Liver (tissue), 9 donors: ENCODE measurements around the gene TERB2. TPM values are rescaled to one million over a fixed set of nuclear protein-coding genes. Genes with fewer than 3 reads are reported as not detected.
"Not testable (repeated sequence)": the region's sequence is repeated elsewhere in the genome, so short reads cannot be mapped to it uniquely, and the experiment has no call there.

Experiments
- DNase-seq: peaks from one replicate; pipeline ENCODE4 v3.0.0-alpha.2; 2017; ENCODE audit warnings: low spot score
- H3K27ac ChIP-seq, 2 donors: one replicate each; pipeline ENCODE4 v1.7.0; 2013; ENCODE audit warnings: inconsistent platforms in 2 of 2, low read length in 2 of 2, control low read depth in 1 of 2, low read depth in 1 of 2, mild to moderate bottlenecking in 1 of 2
- H3K27me3 ChIP-seq, 4 donors: one replicate each; pipeline versions ENCODE4 v1.6.1 to v1.7.0; 2013; ENCODE audit warnings: low read length in 3 of 4, inconsistent platforms in 1 of 4, mild to moderate bottlenecking in 1 of 4, moderate library complexity in 1 of 4; ENCODE audit not compliant: control insufficient read depth in 4 of 4, insufficient read depth in 4 of 4
- H3K36me3 ChIP-seq, 4 donors: one replicate each; pipeline versions ENCODE4 v1.6.1 to v1.7.0; 2013; ENCODE audit warnings: low read length in 3 of 4, mild to moderate bottlenecking in 3 of 4, low read depth in 1 of 4, moderate library complexity in 1 of 4; ENCODE audit not compliant: control insufficient read depth in 4 of 4, insufficient read depth in 3 of 4
- H3K4me1 ChIP-seq, 4 donors: one replicate each; pipeline versions ENCODE4 v1.6.1 to v1.7.0; 2013; ENCODE audit warnings: low read length in 3 of 4, mild to moderate bottlenecking in 3 of 4, moderate library complexity in 1 of 4; ENCODE audit not compliant: control insufficient read depth in 4 of 4, insufficient read depth in 4 of 4
- H3K4me3 ChIP-seq, 3 donors: one replicate each; pipeline versions ENCODE4 v1.6.1 to v1.7.0; 2013; ENCODE audit warnings: low read length in 3 of 3, control low read depth in 1 of 3, low read depth in 1 of 3, mild to moderate bottlenecking in 1 of 3
- H3K9ac ChIP-seq, 2 donors: one replicate each; pipeline ENCODE4 v1.7.0; 2013; ENCODE audit warnings: low read length in 2 of 2, mild to moderate bottlenecking in 2 of 2, moderate library complexity in 2 of 2, control low read depth in 1 of 2, low read depth in 1 of 2
- H3K9me3 ChIP-seq, 4 donors: one replicate each; pipeline versions ENCODE4 v1.6.1 to v1.7.0; 2013; ENCODE audit warnings: low read length in 3 of 4; ENCODE audit not compliant: control insufficient read depth in 4 of 4
- HNF4A ChIP-seq, 2 donors: conservative IDR thresholded peaks; 2 replicates each; pipeline ENCODE4 v1.6.1; 2016; ENCODE audit warnings: antibody characterized with exemption in 2 of 2, mild to moderate bottlenecking in 2 of 2
- RAD21 ChIP-seq, 2 donors: IDR thresholded peaks; 2 replicates each; pipeline ENCODE4 v1.6.1; 2016; ENCODE audit warnings: antibody characterized with exemption in 2 of 2, mild to moderate bottlenecking in 2 of 2
- RXRA ChIP-seq, 2 donors: IDR thresholded peaks; 2 replicates each; pipeline ENCODE4 v1.6.1; 2017 to 2018; ENCODE audit warnings: antibody characterized with exemption in 2 of 2, mild to moderate bottlenecking in 1 of 2
- SP1 ChIP-seq: IDR thresholded peaks from 2 replicates; pipeline ENCODE4 v1.6.1; 2018; ENCODE audit warnings: antibody characterized with exemption, mild to moderate bottlenecking
- YY1 ChIP-seq: IDR thresholded peaks from 2 replicates; pipeline ENCODE4 v1.6.1; 2016; ENCODE audit warnings: antibody characterized with exemption, mild to moderate bottlenecking
- whole genome bisulfite sequencing: extraction: QIAGEN DNeasy Blood & Tissue Kit; methylation state at CpG from one replicate; pipeline ENCODE4 v1.1.7; 2013; 5-methylcytosine and 5-hydroxymethylcytosine counted together
- polyA plus RNA-seq, 2 donors: library from polyadenylated mRNA; stranded (reverse) in 1 of 2; unstranded in 1 of 2; fragments of 200-250 nt in 1 of 2; fragments of >200 nt in 1 of 2; fragmentation: Nextera tagmentation in 1 of 2; extraction: Ambion mirVana in 1 of 2; gene quantifications; one replicate each; pipeline versions ENCODE4 v1.2.1 to v1.2.3, GENCODE V29; 2013 to 2015
- total RNA-seq, 2 donors: library from RNA; depleted of rRNA; stranded (reverse); fragments of >200 nt; gene quantifications; one replicate each; pipeline ENCODE4 v1.2.3, GENCODE V29; 2014
- TF ChIP-seq, protein P1 (sequence below): fragments of 150-350 bp; IDR thresholded peaks from 2 replicates; pipeline ENCODE4 v1.5.1; 2017; ENCODE audit warnings: improper control_type of control experiment, low read depth, low read length; ENCODE audit not compliant: missing input control
- donor health status: healthy.
- donor health status: healthy.
- donor health status: healthy.
- donor health status: healthy.
- donor health status: healthy.

Gene TERB2
- total and polyA plus RNA-seq, 4 donors: 0.08 TPM; not detected in 3

GRCh38 chr15:44979617-44980339, 23.3 kb downstream of the TERB2 start:
- H3K9ac ChIP-seq: peak overlapping the region in 1 of 2 donors; percentile 2
- not testable (repeated sequence) for H3K4me1 ChIP-seq, H3K36me3 ChIP-seq, H3K27me3 ChIP-seq, H3K4me3 ChIP-seq, DNase-seq, H3K9me3 ChIP-seq
- peak overlapping the region in 1 of 2 donors; percentile 41 for H3K27ac ChIP-seq
- WGBS: 24% methylated on average over 2 of the region's 2 CpGs
- TF ChIP-seq SP1 (peak; percentile 6), RXRA (IDR thresholded peaks at IDR 0.05) (peak in 1 of 2 donors; percentile 17), RAD21 (IDR thresholded peaks at IDR 0.05) (peak in 1 of 2 donors; percentile 5), HNF4A (conservative IDR thresholded peaks at IDR 0.05) (peak; percentile 43 to 49)

DNA sequence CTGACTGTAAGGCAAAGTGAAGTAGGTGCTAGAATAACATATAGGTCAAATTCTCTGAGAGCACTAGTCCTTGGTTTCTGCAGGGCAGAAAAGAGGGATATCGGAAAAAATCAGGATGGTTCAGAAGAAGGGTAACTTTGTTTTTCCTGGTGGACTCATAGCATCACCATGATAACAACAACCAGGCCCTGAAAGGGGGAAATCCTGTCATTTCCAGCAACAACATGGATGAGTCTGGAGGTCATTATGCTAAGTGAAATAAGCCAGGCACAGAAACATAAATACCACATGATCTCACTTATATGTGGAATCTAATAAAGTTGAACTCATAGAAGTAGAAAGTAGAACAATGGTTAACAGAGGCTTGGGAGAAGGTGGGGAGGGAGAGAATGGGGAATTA, 27.7 kb downstream of the TERB2 start:
- not testable (repeated sequence) for H3K27me3 ChIP-seq, H3K27ac ChIP-seq, H3K9ac ChIP-seq, DNase-seq, H3K36me3 ChIP-seq, H3K9me3 ChIP-seq, H3K4me3 ChIP-seq
- 83% methylated on average over 1 of the region's 1 CpG for WGBS
- peaks cover 2 to 16% (median 4%) of the 10 kb centered on the region in 4 donors for H3K4me1 ChIP-seq

DNA sequence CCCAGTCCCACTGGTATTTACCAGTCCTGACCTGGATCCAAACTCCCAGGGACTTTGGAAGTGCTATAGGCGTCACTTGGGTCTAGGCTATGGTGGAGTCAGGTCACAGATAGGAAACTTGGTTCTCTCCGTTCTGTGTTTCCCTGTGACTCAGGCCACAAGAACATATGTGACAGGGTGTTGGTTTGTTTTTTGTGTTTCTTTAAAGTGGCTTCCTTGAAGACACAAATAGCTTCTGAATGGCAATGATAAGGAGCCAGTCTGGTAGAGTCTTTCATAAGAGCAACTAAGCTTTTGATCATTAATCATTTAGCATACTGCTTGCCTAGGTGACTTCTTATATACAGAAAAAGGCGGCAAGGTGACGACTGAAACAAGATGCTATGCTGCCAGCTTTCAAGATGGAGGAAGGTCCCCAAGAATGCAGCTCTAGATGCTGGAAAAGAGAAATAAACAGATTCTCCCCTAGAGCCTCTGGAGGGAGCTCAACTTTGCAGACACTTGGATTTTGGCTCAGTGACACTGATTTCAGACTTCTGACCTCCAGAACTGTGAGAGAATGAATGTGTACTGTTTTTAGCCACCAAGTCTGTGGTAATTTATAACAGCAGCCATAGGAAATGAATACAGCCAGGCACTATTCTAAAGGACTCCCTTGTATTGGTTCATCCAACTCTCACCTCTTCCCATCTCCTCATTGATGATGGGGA, 30.0 kb downstream of the TERB2 start:
- peak overlapping the region in 1 of 2 donors; percentile 28 for H3K27ac ChIP-seq
- not testable (repeated sequence) for DNase-seq, H3K9ac ChIP-seq, H3K9me3 ChIP-seq, H3K36me3 ChIP-seq, H3K27me3 ChIP-seq, H3K4me3 ChIP-seq, H3K4me1 ChIP-seq
- peak; percentile 19 to 21 for TF ChIP-seq RXRA (IDR thresholded peaks at IDR 0.05)
- TF ChIP-seq SP1: peak; percentile 33
- peak; percentile 65 to 70 for TF ChIP-seq RAD21 (IDR thresholded peaks at IDR 0.05)
- peak; percentile 67 to 70 for TF ChIP-seq HNF4A (conservative IDR thresholded peaks at IDR 0.05)
- peak; percentile 32 for TF ChIP-seq YY1
- TF ChIP-seq, protein P1, sequence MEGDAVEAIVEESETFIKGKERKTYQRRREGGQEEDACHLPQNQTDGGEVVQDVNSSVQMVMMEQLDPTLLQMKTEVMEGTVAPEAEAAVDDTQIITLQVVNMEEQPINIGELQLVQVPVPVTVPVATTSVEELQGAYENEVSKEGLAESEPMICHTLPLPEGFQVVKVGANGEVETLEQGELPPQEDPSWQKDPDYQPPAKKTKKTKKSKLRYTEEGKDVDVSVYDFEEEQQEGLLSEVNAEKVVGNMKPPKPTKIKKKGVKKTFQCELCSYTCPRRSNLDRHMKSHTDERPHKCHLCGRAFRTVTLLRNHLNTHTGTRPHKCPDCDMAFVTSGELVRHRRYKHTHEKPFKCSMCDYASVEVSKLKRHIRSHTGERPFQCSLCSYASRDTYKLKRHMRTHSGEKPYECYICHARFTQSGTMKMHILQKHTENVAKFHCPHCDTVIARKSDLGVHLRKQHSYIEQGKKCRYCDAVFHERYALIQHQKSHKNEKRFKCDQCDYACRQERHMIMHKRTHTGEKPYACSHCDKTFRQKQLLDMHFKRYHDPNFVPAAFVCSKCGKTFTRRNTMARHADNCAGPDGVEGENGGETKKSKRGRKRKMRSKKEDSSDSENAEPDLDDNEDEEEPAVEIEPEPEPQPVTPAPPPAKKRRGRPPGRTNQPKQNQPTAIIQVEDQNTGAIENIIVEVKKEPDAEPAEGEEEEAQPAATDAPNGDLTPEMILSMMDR: peak; percentile 12
- WGBS: 78% methylated on average over 4 of the region's 4 CpGs

DNA sequence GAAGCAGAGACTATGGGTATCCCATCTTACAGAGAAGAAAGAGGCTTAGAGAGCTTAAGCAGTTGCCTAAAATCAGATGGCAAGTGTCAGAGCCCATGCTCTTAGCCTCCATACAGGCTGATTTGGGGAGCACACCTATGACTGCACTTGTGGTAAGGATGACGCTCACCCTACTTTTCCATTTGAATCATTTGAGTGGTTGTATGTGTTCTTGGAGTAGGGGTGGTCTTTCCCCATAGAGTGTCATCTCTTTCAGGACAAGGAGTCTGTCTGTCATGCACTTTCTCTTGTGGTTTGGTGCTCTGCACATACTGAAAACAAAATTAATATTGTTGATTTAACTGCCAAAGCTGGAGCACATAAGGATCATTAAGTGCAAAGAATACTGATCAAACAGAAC, 31.2 kb downstream of the TERB2 start:
- H3K9ac ChIP-seq, H3K27ac ChIP-seq, DNase-seq, H3K27me3 ChIP-seq, H3K9me3 ChIP-seq, H3K4me1 ChIP-seq, H3K4me3 ChIP-seq, H3K36me3 ChIP-seq: not testable (repeated sequence)
- 100% methylated on average over 1 of the region's 1 CpG for WGBS

DNA sequence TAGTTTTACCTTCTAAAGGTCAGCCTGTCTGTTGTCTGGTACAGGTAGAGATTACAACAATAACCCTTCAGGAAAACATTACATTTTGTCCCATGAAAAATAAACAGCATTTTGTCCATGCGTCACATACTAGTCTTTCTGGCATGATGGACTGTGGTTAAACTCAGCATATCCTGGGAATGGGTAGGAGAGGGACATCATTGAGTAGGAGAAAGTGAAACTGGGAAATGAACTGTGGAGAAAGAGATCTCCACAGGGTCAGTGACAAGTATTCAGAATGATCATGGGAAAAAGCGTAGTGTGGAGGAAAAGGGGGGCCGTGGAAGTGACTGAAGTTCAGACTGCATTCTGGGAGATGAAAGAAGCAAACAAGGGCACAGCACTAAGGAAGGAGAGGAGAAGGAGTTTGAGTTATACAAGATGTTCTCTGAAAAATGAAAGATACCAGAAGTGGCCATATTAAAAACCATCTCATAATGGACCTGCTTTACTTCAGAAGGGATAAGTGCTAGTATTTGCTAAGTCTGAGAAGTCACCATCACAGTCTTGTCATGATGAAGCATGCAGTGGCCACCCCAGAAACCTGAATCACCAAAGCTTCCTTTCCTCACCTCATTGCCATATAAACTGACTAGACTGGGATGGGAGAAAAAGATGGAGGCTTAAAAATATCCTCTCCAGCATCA, 31.8 kb downstream of the TERB2 start:
- not testable (repeated sequence) for H3K27ac ChIP-seq, H3K4me1 ChIP-seq, H3K36me3 ChIP-seq, H3K9me3 ChIP-seq, H3K27me3 ChIP-seq, DNase-seq, H3K4me3 ChIP-seq, H3K9ac ChIP-seq
- WGBS: 46% methylated on average over 1 of the region's 3 CpGs

DNA sequence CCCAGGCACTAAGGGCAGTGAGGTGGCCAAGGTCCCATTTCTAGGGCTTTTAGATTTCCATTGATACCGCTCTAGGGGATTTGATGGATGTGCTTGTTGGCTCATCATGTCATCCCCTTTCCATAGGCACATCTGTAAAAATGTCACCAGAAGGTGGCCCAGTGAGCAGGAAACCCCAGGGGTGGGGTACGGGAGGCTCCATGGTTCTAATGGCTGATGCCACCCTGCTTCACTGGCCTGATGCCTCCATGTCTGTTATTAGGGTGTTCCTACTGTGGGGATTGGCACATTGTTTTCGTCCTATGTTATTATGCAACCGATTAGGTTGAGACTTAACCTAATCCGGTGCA, 32.4 kb downstream of the TERB2 start:
- over 99% methylated on average over 4 of the region's 5 CpGs for WGBS

More for the DNA sequence above, 32.4 kb downstream of the TERB2 start:
- not testable (repeated sequence) for H3K9ac ChIP-seq, H3K9me3 ChIP-seq, H3K36me3 ChIP-seq, DNase-seq, H3K4me3 ChIP-seq, H3K27ac ChIP-seq, H3K4me1 ChIP-seq, H3K27me3 ChIP-seq
